Nucleus accumbens (tissue), 56 donors: ENCODE results near the gene MED29.
A peak's percentile ranks its signal among the peaks of the same experiment; 100 is the strongest.

Experiments
- DNase-seq, 56 donors: peaks; one replicate each; lab custom pipeline; 2025; lab: John Stamatoyannopoulos, UW

MED29 gene, protein sequence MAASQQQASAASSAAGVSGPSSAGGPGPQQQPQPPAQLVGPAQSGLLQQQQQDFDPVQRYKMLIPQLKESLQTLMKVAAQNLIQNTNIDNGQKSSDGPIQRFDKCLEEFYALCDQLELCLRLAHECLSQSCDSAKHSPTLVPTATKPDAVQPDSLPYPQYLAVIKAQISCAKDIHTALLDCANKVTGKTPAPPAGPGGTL

DNA sequence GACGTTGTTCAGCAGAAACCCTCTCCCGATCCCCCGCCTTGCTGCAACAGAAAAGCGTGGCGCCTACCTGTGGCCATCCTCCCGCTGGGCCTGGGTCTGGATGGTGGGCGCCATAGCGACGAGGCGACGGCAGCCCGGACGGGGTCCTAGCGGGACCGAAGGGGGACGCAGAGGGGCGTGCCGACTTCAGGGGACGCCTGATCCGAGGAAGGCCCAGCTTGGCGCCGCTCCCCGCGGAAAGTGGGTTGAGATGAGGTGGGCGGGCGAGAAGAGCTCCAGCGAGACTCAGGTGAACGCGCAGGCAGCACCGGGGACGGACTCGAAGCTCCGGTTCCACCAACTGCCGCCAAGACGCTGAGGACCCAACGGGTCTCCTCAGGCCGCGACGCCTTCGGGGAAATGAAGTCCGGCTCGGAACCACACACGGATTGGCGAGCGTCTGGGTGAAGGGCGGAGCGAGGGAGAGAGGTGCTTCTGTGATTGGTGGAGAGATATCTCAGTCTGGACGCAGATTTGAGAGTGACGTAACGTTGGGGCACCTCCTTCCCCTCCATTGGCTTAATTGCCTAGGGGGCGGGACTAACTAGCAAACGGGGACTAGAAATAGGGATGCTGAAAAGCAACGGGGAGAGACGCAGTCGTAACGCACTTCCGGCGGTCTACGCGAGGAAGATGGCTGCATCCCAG lies at the start of gene MED29, which contains the start of gene PAF1:
Gene MED29, plus strand, starts transcription at position 628 of the 687 bp plus-strand sequence. Its CDS starts 45 bp downstream, at position 673.
Gene PAF1, minus strand, starts transcription at position 356 of the 687 bp plus-strand sequence. Its CDS starts 242 bp downstream, at position 114.
- DNase-seq: peak; percentile 67 to 99 (median 97)

DNA sequence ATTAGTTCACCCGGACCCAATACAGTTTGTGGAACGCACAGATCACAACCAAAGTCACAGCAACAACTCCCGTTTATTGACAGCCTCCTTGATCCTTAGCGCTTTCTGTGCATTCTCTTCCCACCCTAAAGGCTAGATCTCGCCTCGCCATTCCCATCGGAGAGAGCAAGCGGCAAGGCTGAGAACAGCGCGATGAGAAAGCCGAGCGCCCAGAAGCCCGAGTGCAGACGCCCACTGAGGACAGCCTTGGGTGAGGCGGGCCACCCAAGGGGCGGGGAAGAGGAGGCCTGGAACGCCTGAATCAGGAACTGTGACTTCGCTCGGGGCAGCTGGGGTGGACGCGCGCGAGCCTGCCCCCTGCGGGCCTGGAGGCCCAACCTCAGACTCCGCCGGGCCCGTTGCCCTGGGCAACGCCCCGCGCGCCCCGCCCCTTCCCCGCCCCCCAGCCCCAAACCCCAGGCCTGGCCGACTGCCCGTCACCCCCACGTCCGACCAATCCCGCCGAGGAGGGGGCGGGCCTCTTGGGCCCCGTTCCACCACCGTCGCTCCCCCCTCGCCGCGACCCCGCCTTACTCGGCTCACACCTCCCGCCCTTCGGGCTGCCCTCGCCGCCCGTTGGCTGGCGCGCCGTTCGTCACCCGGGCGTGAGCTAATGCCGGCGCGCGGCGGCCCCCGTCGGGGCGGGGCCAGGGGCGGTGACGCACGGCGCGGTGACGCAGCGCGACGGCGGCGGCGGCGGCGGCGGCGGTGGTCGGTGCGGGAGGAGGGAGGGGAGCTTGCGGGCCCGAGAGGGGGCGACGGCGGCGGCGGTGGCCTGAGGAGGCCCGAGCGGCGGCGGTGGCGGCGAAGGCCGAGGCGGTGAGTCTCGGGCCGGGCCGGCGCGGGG lies 49.2 kb upstream of the MED29 start, which contains the start of gene SAMD4B:
Gene SAMD4B, plus strand, starts transcription at position 703 of the 886 bp plus-strand sequence. CDS start 14,473 bp downstream, outside the sequence.
- peak; percentile 84 to 100 (median 98) for DNase-seq

DNA sequence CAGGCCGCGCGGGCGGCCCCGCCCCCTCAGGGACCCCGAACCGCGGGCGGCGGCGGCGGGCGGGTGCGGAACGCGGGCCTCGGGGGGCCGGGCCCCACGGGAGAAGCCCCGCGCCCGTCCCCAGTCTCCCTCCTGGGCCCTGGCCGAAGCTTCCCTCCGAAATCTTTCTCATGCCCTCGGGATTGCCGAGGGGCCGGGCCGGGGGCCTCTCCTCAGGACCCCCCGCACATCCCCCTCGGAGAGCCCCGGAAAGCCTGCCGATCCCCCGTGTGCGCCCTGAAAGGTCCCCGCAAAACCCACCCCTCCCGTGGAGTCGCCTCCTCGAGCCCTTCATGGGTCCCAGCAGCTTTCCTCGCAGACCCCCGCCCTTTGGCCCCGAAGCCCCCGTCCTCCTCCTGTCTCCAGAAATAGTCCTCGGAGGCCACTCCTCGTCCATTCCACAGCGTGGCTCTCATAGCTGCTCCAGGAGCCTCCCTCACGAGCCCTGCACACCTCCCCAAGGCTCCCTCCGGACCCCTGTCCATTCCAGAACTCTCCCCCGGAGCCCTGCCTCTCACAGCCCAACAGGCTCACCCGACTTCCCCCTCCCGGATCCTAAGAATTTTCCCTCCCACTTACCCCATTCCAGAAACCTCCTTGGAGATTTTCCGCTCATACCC lies 48.4 kb upstream of the MED29 start:
- DNase-seq: peak in 7 of 56 donors; percentile 17 to 48 (median 39)

DNA sequence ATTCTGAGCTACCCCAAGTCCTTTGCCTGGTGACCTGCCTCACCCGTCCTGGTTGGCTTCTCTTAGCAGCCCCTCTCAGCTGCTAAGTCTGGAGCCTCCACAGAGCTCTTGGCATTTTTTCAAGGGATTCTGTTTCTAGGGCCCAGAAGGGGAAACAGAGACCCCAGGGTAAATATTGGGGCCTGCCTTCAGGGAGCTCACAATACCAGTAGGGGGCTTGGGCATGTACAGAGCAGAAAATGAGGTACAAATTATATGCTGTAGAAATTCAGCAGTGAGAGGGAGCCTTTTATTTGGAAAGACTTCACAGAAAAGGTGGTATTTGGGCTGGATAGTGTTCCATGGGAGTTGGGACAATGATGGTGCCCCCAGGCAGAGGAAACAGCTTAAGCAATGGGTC lies 45.2 kb upstream of the MED29 start:
- no peak for DNase-seq

DNA sequence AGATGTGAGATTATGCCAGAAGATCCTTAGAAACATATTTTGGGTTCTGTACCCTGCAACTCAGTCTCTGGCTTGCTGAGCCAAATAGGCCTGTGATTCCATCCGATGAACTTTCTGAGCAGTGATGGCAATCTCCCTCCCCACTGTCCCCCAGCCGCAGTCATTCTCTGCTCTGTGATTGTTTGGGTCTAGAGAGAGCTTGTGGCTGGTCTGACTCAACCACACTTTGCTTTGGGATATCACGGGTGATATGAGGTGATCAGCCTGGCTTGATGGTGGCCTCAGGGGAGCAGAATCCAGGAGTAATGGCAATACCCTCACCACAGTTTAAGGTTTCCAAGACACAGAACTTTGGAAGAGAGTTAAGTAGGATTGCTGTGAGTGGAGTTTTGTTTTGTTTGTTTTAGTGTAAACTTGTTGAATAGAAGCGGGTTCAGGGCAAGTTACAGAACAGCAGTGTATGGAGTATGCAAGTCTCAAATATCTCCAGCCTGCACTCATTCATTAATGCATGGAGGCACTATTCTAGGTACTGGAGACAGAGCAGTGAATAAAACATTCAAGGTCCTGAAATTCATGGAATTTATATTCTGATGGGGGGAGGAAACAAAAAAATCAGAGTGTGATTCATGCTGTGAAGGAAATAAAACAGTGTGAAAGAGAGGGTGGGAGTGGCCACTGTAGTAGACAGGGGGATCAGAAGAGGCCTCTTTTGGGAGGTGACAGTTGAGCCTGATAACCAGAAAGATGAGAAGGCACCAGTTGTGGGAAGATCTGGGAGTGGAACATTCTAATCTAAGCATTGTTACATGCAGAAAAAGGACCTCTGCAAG lies 43.6 kb upstream of the MED29 start:
- no peak for DNase-seq

DNA sequence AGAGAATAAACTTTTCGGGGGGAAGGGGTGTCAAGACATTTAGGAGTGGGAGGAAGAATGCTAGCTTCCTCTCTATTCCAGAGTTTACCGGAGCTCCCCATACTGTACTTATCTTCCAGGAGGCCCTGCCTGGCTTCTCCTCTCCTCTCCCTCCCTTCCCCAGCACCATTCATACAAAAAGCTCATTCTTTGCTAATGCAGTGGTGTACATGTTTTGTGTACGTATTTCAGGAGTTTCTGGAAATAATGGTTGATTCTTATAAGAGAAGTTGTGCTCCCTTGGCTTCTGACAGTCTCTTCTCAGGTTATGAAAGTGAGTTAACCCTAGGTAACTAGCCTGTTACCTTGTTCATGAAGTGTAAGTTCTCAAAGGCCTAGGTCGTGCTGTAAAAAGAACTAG lies 41.9 kb upstream of the MED29 start:
- peak in 1 of 56 donors; percentile 31 for DNase-seq

DNA sequence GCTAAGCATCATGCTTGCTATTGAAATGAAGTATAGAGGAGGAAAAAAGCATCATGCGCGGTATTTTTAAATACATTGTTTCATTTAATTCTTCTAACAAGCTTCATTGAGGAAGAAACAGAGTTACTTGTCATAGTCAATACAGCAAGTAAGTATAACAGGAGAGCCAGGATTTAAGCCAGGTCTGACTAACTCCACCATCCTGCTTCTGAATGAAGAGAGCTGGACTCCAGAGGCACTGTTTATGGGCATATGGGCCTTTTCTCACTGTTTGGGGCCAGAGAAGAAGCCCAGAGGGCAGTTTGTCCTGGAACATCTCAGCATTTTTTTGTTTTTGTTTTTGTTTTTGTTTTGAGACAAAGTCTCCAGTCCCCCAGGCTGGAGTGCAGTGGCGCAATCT lies 41.0 kb upstream of the MED29 start:
- no peak for DNase-seq

DNA sequence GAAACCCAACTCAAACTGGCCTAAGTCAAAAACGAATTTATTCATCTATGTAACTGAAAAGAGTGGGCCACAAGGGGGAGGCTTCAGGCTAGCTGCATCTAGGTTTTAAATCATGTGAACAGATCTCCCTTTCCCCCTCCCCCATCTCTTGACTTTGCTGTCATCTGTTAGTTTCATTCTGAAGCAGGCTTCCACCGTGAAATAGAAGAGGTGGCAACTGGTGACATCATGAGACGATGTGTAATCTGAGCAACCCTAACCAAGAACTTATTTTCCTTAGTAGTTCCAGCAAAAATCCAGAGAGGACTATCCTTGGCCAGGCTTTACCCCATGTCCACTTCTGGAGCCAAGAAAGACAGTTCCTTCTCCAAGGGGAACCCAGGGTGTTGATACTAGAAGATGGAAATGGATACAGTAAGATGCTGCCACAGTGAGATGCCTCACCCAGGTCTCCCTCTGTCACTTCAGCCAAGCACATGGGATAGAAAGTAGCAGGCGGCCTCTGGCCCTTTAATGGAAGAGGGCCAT lies 39.6 kb upstream of the MED29 start:
- DNase-seq: peak in 2 of 56 donors; percentile 2 to 16

DNA sequence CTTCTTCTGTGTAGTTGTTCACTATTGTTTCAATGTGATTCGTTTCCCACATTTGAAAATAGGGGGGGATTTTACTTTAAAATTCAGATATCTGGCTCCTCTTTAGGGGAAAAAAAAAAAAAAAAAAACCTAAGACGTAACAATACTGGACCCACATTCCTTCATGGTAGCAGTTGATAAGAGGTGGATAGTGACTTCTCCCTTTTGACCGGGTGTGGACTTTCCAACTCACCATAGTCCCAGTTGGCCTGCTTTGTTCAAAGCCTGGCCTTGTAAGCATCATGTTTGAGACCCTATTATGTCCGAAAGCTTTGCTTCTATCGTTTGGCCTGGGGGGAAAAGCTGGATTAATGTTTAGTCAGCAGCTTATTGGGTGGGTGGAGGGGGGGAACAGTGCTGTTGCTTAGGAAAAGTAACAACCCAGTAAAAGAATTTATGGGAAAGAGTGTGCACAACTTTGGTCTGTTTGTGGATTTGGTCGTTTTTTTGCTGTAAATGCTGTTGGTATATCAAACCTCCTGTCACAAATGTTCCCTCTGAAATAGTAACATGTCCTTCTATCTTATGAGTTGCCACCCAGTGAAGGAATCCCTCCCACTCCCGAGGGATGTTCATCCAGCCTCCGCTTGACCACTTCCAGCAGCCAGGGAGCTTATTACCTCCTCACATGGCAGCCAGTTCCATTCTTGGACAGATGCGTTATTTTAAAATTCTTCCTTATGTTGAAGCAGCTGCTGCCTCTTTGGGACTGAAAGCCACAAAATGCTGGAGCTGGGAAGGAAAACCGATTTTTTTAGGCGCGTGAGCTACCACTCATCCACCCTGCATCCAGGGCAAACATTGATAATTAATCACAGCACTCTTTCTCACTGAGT lies 38.6 kb upstream of the MED29 start:
- DNase-seq: no peak

DNA sequence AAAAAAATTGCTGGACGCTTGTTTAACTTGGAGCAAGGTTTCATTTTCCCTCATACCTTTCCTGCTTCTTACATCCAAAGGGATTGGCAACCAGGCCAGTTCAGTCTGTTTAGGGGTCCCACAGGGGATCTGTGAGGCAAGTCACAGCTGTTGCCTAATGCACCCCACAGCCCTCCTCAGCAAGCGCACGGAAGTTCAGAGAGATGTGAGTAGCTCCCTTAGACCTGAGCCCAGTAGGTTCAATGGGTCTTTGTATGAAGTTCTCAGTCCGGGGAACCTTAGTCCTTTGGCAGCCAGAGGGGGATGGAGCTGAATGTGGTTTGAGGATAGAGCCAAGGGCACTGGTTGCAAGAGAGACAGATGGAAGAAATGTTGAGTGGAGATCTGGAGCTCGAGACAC lies 35.9 kb upstream of the MED29 start:
- DNase-seq: peak in 34 of 56 donors; percentile 2 to 75 (median 37)

DNA sequence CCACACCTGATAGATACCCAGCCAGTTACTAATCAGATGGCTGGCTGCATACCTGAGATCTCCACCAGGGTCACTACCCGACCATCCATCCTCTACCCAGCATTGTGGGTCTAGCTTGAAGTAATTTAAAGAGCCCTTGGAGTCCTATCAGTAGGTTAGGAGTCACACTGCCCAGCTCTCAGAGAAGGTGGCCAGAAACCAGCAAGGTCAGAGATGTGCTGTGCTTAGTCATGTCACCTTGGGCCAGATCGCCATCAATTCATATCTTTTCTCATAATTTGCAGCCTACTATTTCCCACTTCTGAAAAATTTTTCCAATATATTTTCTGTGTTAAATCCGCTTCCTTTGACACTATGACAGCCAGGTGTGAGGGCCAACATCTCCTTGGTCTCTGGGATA lies 35.1 kb upstream of the MED29 start:
- no peak for DNase-seq

DNA sequence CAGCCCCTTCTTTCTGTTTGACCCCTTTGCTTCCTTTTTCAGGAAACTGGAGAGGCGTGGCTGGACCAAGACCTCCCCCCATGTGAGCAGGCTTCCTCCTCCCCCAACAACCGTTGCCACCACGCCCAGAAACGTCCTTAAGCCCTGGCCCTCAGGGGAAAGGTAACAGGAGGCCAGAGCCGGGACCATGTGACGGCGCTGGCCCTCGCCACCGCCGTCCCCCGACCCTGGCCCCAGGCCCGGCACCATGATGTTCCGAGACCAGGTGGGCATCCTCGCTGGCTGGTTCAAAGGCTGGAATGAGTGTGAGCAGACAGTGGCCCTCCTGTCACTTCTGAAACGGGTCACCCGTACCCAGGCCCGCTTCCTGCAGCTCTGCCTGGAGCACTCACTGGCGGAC lies 34.5 kb upstream of the MED29 start:
- DNase-seq: no peak

DNA sequence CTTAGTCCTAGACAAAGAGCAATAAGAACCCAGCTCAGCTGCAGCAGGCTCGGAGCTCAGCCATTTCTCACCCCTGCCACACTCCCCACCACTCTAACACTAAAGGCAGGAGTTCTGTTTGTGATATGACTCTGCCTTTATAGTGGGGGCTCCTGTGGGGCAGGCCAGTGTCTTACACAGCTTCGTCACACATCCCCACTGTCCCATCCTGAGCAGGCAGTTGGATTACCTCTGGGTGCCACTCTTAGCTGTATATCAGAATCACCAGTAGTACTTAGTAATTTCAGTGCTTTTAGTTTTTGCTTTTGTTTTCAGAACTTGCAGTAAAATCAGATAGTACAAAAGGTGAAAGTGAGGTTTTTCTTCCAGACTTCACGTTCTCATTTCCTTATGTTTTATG lies 32.2 kb upstream of the MED29 start:
- DNase-seq: no peak

DNA sequence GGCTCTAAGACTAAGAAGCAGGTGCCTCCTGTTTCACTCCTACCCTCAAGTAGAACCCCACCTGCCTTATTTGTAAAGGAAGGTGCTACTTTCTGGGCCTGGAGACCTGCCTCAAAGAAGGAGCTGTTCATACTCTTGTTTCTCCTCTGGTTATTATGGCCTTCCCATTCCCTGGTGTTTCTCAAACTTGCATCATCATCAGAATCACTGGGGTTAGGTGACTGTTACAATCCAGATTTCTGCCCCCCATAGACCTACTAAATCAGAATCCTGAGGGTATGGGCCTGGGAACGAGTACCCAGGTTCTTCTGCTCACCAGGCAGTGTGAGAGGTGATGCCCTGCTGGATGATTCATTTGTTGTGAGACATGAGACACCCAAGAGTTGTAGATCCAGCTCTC lies 30.6 kb upstream of the MED29 start:
- DNase-seq: no peak

DNA sequence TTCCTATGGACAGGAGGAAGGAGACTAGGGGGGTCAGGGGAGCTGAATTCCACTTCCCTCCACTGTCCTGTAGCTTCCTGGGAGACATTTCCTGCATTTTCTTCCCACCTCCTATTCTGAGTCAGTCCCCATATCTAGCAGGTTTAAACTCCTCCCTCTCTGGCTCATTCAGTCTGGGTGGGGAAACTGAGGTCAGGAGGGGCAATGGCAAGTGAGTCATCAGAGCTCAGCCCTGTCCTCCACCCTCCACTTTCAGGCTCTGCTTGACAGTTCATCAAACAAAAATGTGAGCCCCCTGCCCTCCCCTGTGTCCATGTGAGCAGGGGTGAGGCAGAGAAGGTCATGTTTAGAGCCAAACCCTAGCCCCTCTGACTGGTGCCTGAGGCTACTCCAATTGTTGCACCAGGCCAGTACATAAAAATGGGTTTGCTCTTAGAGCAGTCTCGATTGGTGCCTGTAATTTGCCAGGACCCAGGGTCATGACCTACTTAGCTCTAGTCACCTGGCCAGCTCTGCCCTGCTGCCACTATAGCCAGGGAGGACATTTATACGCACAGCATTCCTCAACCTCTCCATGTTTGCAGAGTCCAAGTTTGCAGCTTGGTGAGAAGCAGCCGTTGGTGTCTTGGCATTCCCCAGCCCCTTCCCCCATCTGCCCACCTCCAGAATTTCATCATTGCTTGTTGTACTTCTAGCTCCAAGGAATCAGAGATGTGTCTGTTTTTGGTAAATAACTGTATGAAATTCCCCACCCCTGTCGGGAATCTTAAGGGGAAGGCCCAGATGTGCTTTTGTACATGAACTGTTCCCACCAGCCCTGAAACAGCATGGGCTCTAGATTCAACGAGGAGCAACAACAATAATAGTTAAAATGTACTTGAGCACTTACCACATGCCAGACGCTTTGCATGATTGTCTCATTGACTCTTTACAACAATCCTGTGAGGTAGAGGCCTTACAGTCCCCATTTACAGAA lies 28.2 kb upstream of the MED29 start:
- no peak for DNase-seq

DNA sequence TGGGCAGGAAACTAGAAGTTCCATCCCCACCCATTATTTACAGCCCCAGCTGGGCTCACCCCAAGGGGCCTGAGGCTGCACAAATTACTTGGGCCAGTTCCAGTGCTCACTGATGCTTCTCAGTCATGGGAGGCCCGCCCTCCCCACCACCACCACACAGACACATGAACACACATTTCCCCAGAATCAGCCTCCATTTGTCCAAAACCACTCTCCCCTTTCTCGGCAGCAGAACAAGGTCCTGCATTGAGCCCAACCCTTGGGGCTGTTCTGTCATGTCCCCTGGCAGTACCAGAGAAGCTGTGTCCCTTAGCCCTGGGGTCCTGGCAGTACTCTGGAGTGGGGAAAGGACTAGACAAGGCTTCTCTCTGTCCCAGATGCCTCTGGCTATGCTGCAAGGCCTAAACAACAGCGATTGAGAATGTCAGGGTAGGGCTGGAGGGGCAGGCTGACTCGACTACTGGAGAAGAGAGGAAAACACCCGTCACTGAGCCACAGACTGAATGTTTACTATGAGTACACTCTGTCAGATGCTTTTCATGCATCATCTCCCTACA lies 27.2 kb upstream of the MED29 start:
- peak in 54 of 56 donors; percentile 11 to 95 (median 79) for DNase-seq

DNA sequence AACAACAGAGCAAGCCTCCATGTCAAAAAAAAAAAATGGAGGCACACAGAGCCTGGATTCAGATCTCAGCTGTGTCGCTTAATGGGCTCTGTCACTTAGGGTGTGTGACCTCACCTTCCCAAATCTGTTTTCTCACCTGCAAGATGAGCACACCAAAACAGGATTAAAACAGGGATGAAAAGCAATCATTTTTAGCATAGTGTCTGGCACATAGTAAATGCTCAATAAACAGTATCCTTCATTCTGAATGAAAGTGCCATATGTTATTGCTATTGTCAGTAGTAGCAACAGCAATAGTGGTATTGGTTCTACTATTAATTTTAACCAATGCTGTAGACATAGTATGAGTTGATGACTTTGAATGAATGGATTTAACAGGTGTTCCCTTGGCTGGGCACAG lies 25.6 kb upstream of the MED29 start:
- DNase-seq: no peak
